ENCODE data around the gene ABCC6. TPM values are rescaled to one million over a fixed set of nuclear protein-coding genes. Genes with fewer than 3 reads are reported as not detected.
A peak's percentile ranks its signal among the peaks of the same experiment; 100 is the strongest.
"Not testable (repeated sequence)": the region's sequence is repeated elsewhere in the genome, so short reads cannot be mapped to it uniquely, and the experiment has no call there.

The ABCC6 gene
- total RNA-seq, 4 donors from 2014 or later: 0.23 to 4.8 (median 0.73) TPM

- DNase-seq: no peak
- TF ChIP-seq POLR2A (IDR thresholded peaks at IDR 0.05) (no peak), CTCF (IDR thresholded peaks at IDR 0.05 in 4 of 5, conservative IDR thresholded peaks at IDR 0.05 in 1 of 5) (no peak)
These were observed 68.9 kb downstream of the ABCC6 start for GRCh38 chr16:16154281-16154951.

GRCh38 chr16:16153000-16153399, 70.3 kb downstream of the ABCC6 start:
- H3K36me3 ChIP-seq; in situ Hi-C loops (cut with MboI; ENCODE audit: low sequenced_read_pairs in 4 of 4); H3K9me3 ChIP-seq; DNase-seq; ATAC-seq; intact Hi-C loops (cut with DNase I; ENCODE audit: low total_unique reads); H3K27me3 ChIP-seq; H3K27ac ChIP-seq; H3K4me3 ChIP-seq: not testable (repeated sequence)
- peaks cover 0 to 13% of the 10 kb centered on the region in 2 donors for H3K4me1 ChIP-seq

More at GRCh38 chr16:16154281-16154951, 68.9 kb downstream of the ABCC6 start:
- H3K4me1 ChIP-seq: peaks cover 0 to 13% of the 10 kb centered on the region in 2 donors
- no peak overlapping the region for H3K4me3 ChIP-seq
- in situ Hi-C loops (cut with MboI; ENCODE audit: low sequenced_read_pairs in 4 of 4) (no loop called here), intact Hi-C loops (cut with DNase I; ENCODE audit: low total_unique reads) (no loop called here)
- no peak for ATAC-seq
- no peak overlapping the region for H3K27ac ChIP-seq
- H3K9me3 ChIP-seq: no peaks in the 10 kb centered on the region
- no peaks in the 10 kb centered on the region for H3K27me3 ChIP-seq
- H3K36me3 ChIP-seq: no peaks in the 10 kb centered on the region

GRCh38 chr16:16151315-16151714, 72.0 kb downstream of the ABCC6 start:
- Histone ChIP-seq H3K4me1 (peaks cover 0 to 13% of the 10 kb centered on the region in 2 donors), H3K4me3 (no peak overlapping the region), H3K36me3 (no peaks in the 10 kb centered on the region), H3K27me3 (no peaks in the 10 kb centered on the region), H3K27ac (no peak overlapping the region), H3K9me3 (no peaks in the 10 kb centered on the region)
- TF ChIP-seq POLR2A (IDR thresholded peaks at IDR 0.05) (no peak), CTCF (IDR thresholded peaks at IDR 0.05 in 4 of 5, conservative IDR thresholded peaks at IDR 0.05 in 1 of 5) (no peak)
- ATAC-seq (no peak), DNase-seq (no peak)
- intact Hi-C loops (cut with DNase I; ENCODE audit: low total_unique reads) (no loop called here), in situ Hi-C loops (cut with MboI; ENCODE audit: low sequenced_read_pairs in 4 of 4) (no loop called here)

- in situ Hi-C loops (cut with MboI; ENCODE audit: low sequenced_read_pairs in 4 of 4): no loop called here
- no peak for DNase-seq
- Histone ChIP-seq H3K27me3 (no peaks in the 10 kb centered on the region), H3K9me3 (no peaks in the 10 kb centered on the region), H3K36me3 (no peaks in the 10 kb centered on the region), H3K4me1 (peaks cover 0 to 13% of the 10 kb centered on the region in 2 donors), H3K27ac (no peak overlapping the region), H3K4me3 (no peak overlapping the region)
- intact Hi-C loops (cut with DNase I; ENCODE audit: low total_unique reads): no loop called here
- TF ChIP-seq POLR2A (IDR thresholded peaks at IDR 0.05): no peak
- TF ChIP-seq CTCF (IDR thresholded peaks at IDR 0.05 in 4 of 5, conservative IDR thresholded peaks at IDR 0.05 in 1 of 5): no peak
- ATAC-seq: no peak
These were observed 72.5 kb downstream of the ABCC6 start for GRCh38 chr16:16150878-16151152.

- in situ Hi-C loops (cut with MboI; ENCODE audit: low sequenced_read_pairs in 4 of 4): no loop called here
- intact Hi-C loops (cut with DNase I; ENCODE audit: low total_unique reads): no loop called here
- no peaks in the 10 kb centered on the region for H3K36me3 ChIP-seq
- H3K9me3 ChIP-seq: no peaks in the 10 kb centered on the region
- no peak for TF ChIP-seq POLR2A (IDR thresholded peaks at IDR 0.05)
- no peak for TF ChIP-seq CTCF (IDR thresholded peaks at IDR 0.05 in 4 of 5, conservative IDR thresholded peaks at IDR 0.05 in 1 of 5)
- H3K4me3 ChIP-seq: no peak overlapping the region
- DNase-seq: peak; percentile 14 to 55
- H3K4me1 ChIP-seq: peaks cover 0 to 13% of the 10 kb centered on the region in 2 donors
- H3K27me3 ChIP-seq: no peaks in the 10 kb centered on the region
- peak; percentile 46 to 70 for ATAC-seq
- H3K27ac ChIP-seq: peak overlapping the region in 2 of 4 donors; percentile 23 to 62
These were observed 73.0 kb downstream of the ABCC6 start for GRCh38 chr16:16150117-16150877.
